GM23338 (cell line): ENCODE results near the gene SCARF1.

Source experiments
- CREB1 ChIP-seq: fragments of 250-450 bp; sonication (Bioruptor Pico); IDR thresholded peaks from 2 replicates; pipeline ENCODE4 v1.5.0; 2020; ENCODE audit warnings: low read depth, mild to moderate bottlenecking, moderate library complexity
- EZH2 ChIP-seq: fragments of 200-600 bp; sonication (generic); IDR thresholded peaks from one replicate; pipeline ENCODE4 v1.8.0; 2017; ENCODE audit warnings: antibody characterized with exemption, mild to moderate bottlenecking, low read depth; ENCODE audit not compliant: unreplicated experiment
- EZH2phosphoT487 ChIP-seq: fragments of 200-600 bp; sonication (generic); IDR thresholded peaks from one replicate; pipeline ENCODE4 v1.8.1; 2018; ENCODE audit warnings: antibody characterized with exemption; ENCODE audit not compliant: unreplicated experiment
- JUNB ChIP-seq: IDR thresholded peaks from one replicate; pipeline ENCODE4 v1.6.1; 2016; ENCODE audit warnings: antibody characterized with exemption; ENCODE audit not compliant: unreplicated experiment
- POLR2AphosphoS5 ChIP-seq: IDR thresholded peaks from 2 replicates; pipeline ENCODE4 v1.6.1; 2016; ENCODE audit warnings: antibody characterized with exemption, low read depth
- TF ChIP-seq, protein P1 (sequence below), 2 experiments: fragments of 200-600 bp in 1 of 2; sonication (generic) in 1 of 2; conservative IDR thresholded peaks; 2 replicates each; pipeline versions ENCODE4 v1.5.1 to v1.6.1; 2016 to 2017; ENCODE audit warnings: antibody characterized with exemption in 2 of 2, low read depth in 2 of 2, mild to moderate bottlenecking in 2 of 2, moderate library complexity in 1 of 2
- TF ChIP-seq, protein P2 (sequence below): IDR thresholded peaks from one replicate; pipeline ENCODE4 v1.6.1; 2018; ENCODE audit warnings: antibody characterized with exemption; ENCODE audit not compliant: unreplicated experiment
- TF ChIP-seq, protein P3 (sequence below): IDR thresholded peaks from 2 replicates; pipeline ENCODE4 v1.6.1; 2016; ENCODE audit warnings: antibody characterized with exemption

DNA sequence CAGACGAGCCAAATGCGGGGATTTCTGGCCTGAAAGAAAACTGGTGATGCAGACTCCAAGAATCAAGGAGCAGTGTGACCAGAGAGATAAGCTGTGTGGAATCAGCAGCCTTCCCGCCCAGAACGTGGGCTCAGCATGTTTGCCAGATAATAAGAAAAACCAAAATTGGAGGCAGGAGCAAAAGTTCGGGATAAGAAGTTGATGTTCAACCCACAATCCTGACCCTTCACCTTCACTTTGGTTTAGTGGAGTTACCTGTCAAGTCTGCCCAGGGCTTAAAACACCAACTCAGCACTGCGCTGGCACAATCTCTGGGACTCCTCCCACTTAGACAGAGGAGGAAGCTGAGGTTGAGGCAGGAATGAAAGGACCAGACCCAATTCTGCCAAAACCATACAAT is 20.0 kb downstream of the SCARF1 start:
- TF ChIP-seq CREB1 (CRISPR knock-in tag) (no peak), POLR2AphosphoS5 (no peak), EZH2 (no peak), EZH2phosphoT487 (no peak), JUNB (no peak)
- TF ChIP-seq, protein P1, sequence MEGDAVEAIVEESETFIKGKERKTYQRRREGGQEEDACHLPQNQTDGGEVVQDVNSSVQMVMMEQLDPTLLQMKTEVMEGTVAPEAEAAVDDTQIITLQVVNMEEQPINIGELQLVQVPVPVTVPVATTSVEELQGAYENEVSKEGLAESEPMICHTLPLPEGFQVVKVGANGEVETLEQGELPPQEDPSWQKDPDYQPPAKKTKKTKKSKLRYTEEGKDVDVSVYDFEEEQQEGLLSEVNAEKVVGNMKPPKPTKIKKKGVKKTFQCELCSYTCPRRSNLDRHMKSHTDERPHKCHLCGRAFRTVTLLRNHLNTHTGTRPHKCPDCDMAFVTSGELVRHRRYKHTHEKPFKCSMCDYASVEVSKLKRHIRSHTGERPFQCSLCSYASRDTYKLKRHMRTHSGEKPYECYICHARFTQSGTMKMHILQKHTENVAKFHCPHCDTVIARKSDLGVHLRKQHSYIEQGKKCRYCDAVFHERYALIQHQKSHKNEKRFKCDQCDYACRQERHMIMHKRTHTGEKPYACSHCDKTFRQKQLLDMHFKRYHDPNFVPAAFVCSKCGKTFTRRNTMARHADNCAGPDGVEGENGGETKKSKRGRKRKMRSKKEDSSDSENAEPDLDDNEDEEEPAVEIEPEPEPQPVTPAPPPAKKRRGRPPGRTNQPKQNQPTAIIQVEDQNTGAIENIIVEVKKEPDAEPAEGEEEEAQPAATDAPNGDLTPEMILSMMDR (conservative IDR thresholded peaks at IDR 0.05; ENCODE audit: low read depth in 2 of 2): no peak
- TF ChIP-seq, protein P2, sequence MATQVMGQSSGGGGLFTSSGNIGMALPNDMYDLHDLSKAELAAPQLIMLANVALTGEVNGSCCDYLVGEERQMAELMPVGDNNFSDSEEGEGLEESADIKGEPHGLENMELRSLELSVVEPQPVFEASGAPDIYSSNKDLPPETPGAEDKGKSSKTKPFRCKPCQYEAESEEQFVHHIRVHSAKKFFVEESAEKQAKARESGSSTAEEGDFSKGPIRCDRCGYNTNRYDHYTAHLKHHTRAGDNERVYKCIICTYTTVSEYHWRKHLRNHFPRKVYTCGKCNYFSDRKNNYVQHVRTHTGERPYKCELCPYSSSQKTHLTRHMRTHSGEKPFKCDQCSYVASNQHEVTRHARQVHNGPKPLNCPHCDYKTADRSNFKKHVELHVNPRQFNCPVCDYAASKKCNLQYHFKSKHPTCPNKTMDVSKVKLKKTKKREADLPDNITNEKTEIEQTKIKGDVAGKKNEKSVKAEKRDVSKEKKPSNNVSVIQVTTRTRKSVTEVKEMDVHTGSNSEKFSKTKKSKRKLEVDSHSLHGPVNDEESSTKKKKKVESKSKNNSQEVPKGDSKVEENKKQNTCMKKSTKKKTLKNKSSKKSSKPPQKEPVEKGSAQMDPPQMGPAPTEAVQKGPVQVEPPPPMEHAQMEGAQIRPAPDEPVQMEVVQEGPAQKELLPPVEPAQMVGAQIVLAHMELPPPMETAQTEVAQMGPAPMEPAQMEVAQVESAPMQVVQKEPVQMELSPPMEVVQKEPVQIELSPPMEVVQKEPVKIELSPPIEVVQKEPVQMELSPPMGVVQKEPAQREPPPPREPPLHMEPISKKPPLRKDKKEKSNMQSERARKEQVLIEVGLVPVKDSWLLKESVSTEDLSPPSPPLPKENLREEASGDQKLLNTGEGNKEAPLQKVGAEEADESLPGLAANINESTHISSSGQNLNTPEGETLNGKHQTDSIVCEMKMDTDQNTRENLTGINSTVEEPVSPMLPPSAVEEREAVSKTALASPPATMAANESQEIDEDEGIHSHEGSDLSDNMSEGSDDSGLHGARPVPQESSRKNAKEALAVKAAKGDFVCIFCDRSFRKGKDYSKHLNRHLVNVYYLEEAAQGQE: no peak
- TF ChIP-seq, protein P3, sequence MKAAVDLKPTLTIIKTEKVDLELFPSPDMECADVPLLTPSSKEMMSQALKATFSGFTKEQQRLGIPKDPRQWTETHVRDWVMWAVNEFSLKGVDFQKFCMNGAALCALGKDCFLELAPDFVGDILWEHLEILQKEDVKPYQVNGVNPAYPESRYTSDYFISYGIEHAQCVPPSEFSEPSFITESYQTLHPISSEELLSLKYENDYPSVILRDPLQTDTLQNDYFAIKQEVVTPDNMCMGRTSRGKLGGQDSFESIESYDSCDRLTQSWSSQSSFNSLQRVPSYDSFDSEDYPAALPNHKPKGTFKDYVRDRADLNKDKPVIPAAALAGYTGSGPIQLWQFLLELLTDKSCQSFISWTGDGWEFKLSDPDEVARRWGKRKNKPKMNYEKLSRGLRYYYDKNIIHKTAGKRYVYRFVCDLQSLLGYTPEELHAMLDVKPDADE: no peak
